A673 (cell line): Measurements from ENCODE around the gene EIF1AD. TPM values are rescaled to one million over a fixed set of nuclear protein-coding genes. Genes with fewer than 3 reads are reported as not detected.

Source experiments
- BruUV-seq: library from RNA; stranded (reverse); fragments of 400-500 nt; replicated peaks from 2 replicates; lab custom pipeline; 2021; lab: Mats Ljungman, UMichigan
- CTCF ChIA-PET: fragments of 300-600 bp; sonication (Branson Sonifier 250); formaldehyde crosslinking; loops from one replicate; lab custom pipeline; 2022; ENCODE audit warnings: antibody characterized with exemption; lab: Charles Lee
- POLR2A ChIA-PET: fragments of 300-600 bp; sonication (Branson Sonifier 250); formaldehyde crosslinking; loops from one replicate; lab custom pipeline; 2022; ENCODE audit warnings: antibody characterized with exemption; ENCODE audit not compliant: low non-redundant PET; lab: Charles Lee
- DNase-seq: peaks from one replicate; pipeline ENCODE4 v3.0.0-alpha.2; 2015; ENCODE audit warnings: low spot score
- H3K27ac ChIP-seq: fragments of 200-600 bp; sonication (generic); 2 replicates; pipeline ENCODE4 v1.5.1; 2016; ENCODE audit warnings: mixed run types, low read depth, mild to moderate bottlenecking, mixed read lengths, antibody characterized with exemption, low read length; ENCODE audit not compliant: poor library complexity, severe bottlenecking
- H3K27me3 ChIP-seq: fragments of 200-600 bp; sonication (generic); replicated peaks from 2 replicates; pipeline ENCODE4 v1.6.1; 2017; ENCODE audit warnings: mixed run types, low read depth, mild to moderate bottlenecking, mixed read lengths, antibody characterized with exemption, low read length; ENCODE audit not compliant: insufficient read depth, poor library complexity
- H3K36me3 ChIP-seq: fragments of 200-600 bp; sonication (generic); 2 replicates; pipeline ENCODE4 v1.6.1; 2016; ENCODE audit warnings: mixed run types, mild to moderate bottlenecking, mixed read lengths, antibody characterized with exemption, low read length; ENCODE audit not compliant: insufficient read depth, poor library complexity, severe bottlenecking
- H3K4me1 ChIP-seq: fragments of 200-600 bp; sonication (generic); 2 replicates; pipeline ENCODE4 v1.6.1; 2017; ENCODE audit warnings: mixed run types, mild to moderate bottlenecking, mixed read lengths, antibody characterized with exemption, low read length; ENCODE audit not compliant: insufficient read depth, poor library complexity, severe bottlenecking
- H3K4me3 ChIP-seq: fragments of 200-600 bp; sonication (generic); 2 replicates; pipeline ENCODE4 v1.5.1; 2016; ENCODE audit warnings: low read depth, mixed run types, mild to moderate bottlenecking, mixed read lengths, low read length; ENCODE audit not compliant: poor library complexity, severe bottlenecking
- H3K9me3 ChIP-seq: fragments of 200-600 bp; sonication (generic); 2 replicates; pipeline ENCODE4 v1.6.1; 2016; ENCODE audit warnings: mixed run types, low read depth, mild to moderate bottlenecking, mixed read lengths, antibody characterized with exemption, low read length; ENCODE audit not compliant: poor library complexity, severe bottlenecking
- CTCF ChIP-seq: fragments of 300-800, 200-600 bp; sonication (generic); conservative IDR thresholded peaks from 2 replicates; pipeline ENCODE4 v1.5.1; 2017; ENCODE audit warnings: low read depth, mild to moderate bottlenecking, antibody characterized with exemption, low read length, moderate library complexity, mixed read lengths
- EZH2 ChIP-seq: fragments of 200-600 bp; sonication (generic); IDR thresholded peaks from 2 replicates; pipeline ENCODE4 v1.6.1; 2017; ENCODE audit warnings: borderline replicate concordance, low read depth, mild to moderate bottlenecking, mixed read lengths, antibody characterized with exemption, low read length; ENCODE audit not compliant: poor library complexity, severe bottlenecking
- intact Hi-C: fragments of 100-400 bp; cut with micrococcal nuclease; formaldehyde crosslinking; loops from one replicate; pipeline ENCODE4 v1.10.0; 2022; ENCODE audit not compliant: unreplicated experiment
- total RNA-seq: library from RNA; stranded (reverse); gene quantifications from 2 replicates; pipeline ENCODE4 v1.2.3, GENCODE V29; 2021

The EIF1AD gene
- total RNA-seq, 1 experiment from 2014 or later = 86.2 TPM

GRCh38 chr11:65962141-65962564 is 39.8 kb downstream of the EIF1AD start:
- POLR2A ChIA-PET = no interaction called here

GRCh38 chr11:65961267-65962140 is 40.5 kb downstream of the EIF1AD start, which contains the start of gene SART1:
Gene SART1 (plus strand): TSS chr11:65961734. CDS start chr11:65961781, 47 bp downstream.
- H3K27me3 ChIP-seq = no peaks in the 10 kb centered on the region
- peak within 1 kb of the TSS; percentile 88 for H3K4me3 ChIP-seq
- BruUV-seq = TSS peak; percentile 99
- no peaks in the 10 kb centered on the region for H3K9me3 ChIP-seq
- intact Hi-C loops = loop anchor here (5.0 kb wide), 1 partner anchor 41 kb away; the partner anchor contains the start of genes BANF1 and EIF1AD
- H3K4me1 ChIP-seq = peaks cover 8% of the 10 kb centered on the region
- H3K36me3 ChIP-seq = peaks cover 29% of the 10 kb centered on the region
- DNase-seq = peak; percentile 100
- ChIA-PET POLR2A (interaction anchor here (0.6 kb wide), 1 partner anchor 538 kb away, joined by 3 read pairs; no protein-coding TSS in a partner anchor), CTCF (no interaction called here)
- TF ChIP-seq CTCF (no peak), EZH2 (no peak)
- H3K27ac ChIP-seq = peak within 1 kb of the TSS; percentile 94

More at GRCh38 chr11:65962141-65962564, 39.8 kb downstream of the EIF1AD start:
- no peaks in the 10 kb centered on the region for H3K27me3 ChIP-seq
- peak overlapping the region; percentile 88 for H3K4me3 ChIP-seq
- H3K9me3 ChIP-seq = no peaks in the 10 kb centered on the region
- intact Hi-C loops = loop anchor here (5.0 kb wide), 1 partner anchor 40 kb away; the partner anchor contains the start of genes BANF1 and EIF1AD
- TSS peak; percentile 50 for BruUV-seq
- no peak for DNase-seq
- peaks cover 8% of the 10 kb centered on the region for H3K4me1 ChIP-seq
- peaks cover 36% of the 10 kb centered on the region for H3K36me3 ChIP-seq
- CTCF ChIA-PET = interaction anchor here (0.6 kb wide), 1 partner anchor 243 kb away, joined by 3 read pairs; no protein-coding TSS in a partner anchor
- TF ChIP-seq EZH2 (no peak), CTCF (no peak)
- H3K27ac ChIP-seq = peak overlapping the region; percentile 94

GRCh38 chr11:65960824-65961266 is 41.1 kb downstream of the EIF1AD start:
- Histone ChIP-seq H3K4me1 (peaks cover 8% of the 10 kb centered on the region), H3K27ac (peak overlapping the region; percentile 94), H3K36me3 (peaks cover 23% of the 10 kb centered on the region), H3K4me3 (peak overlapping the region; percentile 88), H3K9me3 (no peaks in the 10 kb centered on the region), H3K27me3 (no peaks in the 10 kb centered on the region)
- CTCF ChIA-PET = no interaction called here
- intact Hi-C loops = loop anchor here (5.0 kb wide), 1 partner anchor 41 kb away; the partner anchor contains the start of genes BANF1 and EIF1AD
- DNase-seq = no peak
- TF ChIP-seq CTCF = no peak
- no peak for TF ChIP-seq EZH2
- POLR2A ChIA-PET = interaction anchor here (0.6 kb wide), 1 partner anchor 537 kb away, joined by 3 read pairs; no protein-coding TSS in a partner anchor
- no TSS peak for BruUV-seq
